Nephron progenitor cell (in vitro differentiated cells): ENCODE results near the gene ALOXE3.

Experiments used
- DNase-seq: peaks from one replicate; pipeline ENCODE4 v3.0.0; 2021
- H3K27ac Mint-ChIP-seq: 2 replicates; pipeline ENCODE4 v1.8.0; 2021; ENCODE audit warnings: mild to moderate bottlenecking, moderate library complexity, mixed read lengths
- H3K27me3 Mint-ChIP-seq: 2 replicates; pipeline ENCODE4 v1.8.0; 2021; ENCODE audit warnings: mild to moderate bottlenecking, low read depth, mixed read lengths; ENCODE audit not compliant: poor library complexity
- H3K36me3 Mint-ChIP-seq: 2 replicates; pipeline ENCODE4 v1.8.0; 2021; ENCODE audit warnings: low read depth, mixed read lengths
- H3K4me1 Mint-ChIP-seq: 2 replicates; pipeline ENCODE4 v1.8.0; 2021; ENCODE audit warnings: mixed read lengths
- H3K4me3 Mint-ChIP-seq: 2 replicates; pipeline ENCODE4 v1.8.0; 2021; ENCODE audit warnings: mild to moderate bottlenecking, moderate library complexity, mixed read lengths
- H3K9me3 Mint-ChIP-seq: 2 replicates; pipeline ENCODE4 v1.8.0; 2021; ENCODE audit warnings: mild to moderate bottlenecking, moderate library complexity, mixed read lengths
- CTCF ChIP-seq: fragments of 200-600 bp; sonication (generic); IDR thresholded peaks from 2 replicates; pipeline ENCODE4 v1.5.0; 2021; ENCODE audit warnings: antibody characterized with exemption

Gene ALOXE3

GRCh38 chr17:8055851-8056231 is 62.5 kb downstream of the ALOXE3 start:
- no peak for DNase-seq
- no peak overlapping the region for H3K27ac Mint-ChIP-seq
- H3K4me3 Mint-ChIP-seq = no peak overlapping the region
- no peak for TF ChIP-seq CTCF
- peaks cover 12% of the 10 kb centered on the region for H3K4me1 Mint-ChIP-seq
- H3K9me3 Mint-ChIP-seq = no peaks in the 10 kb centered on the region
- H3K27me3 Mint-ChIP-seq = peaks cover 48% of the 10 kb centered on the region
- H3K36me3 Mint-ChIP-seq = no peaks in the 10 kb centered on the region

GRCh38 chr17:8053600-8053999 is 64.7 kb downstream of the ALOXE3 start:
- no peaks in the 10 kb centered on the region for H3K9me3 Mint-ChIP-seq

GRCh38 chr17:8052256-8053252 is 65.8 kb downstream of the ALOXE3 start:
- Mint-ChIP-seq H3K4me3 (no peak overlapping the region), H3K36me3 (no peaks in the 10 kb centered on the region), H3K9me3 (no peaks in the 10 kb centered on the region), H3K27ac (no peak overlapping the region), H3K4me1 (peaks cover 17% of the 10 kb centered on the region), H3K27me3 (peaks cover 30% of the 10 kb centered on the region)
- no peak for DNase-seq
- no peak for TF ChIP-seq CTCF

More at GRCh38 chr17:8053600-8053999, 64.7 kb downstream of the ALOXE3 start:
- peaks cover 34% of the 10 kb centered on the region for H3K27me3 Mint-ChIP-seq
- TF ChIP-seq CTCF = no peak
- no peak overlapping the region for H3K4me3 Mint-ChIP-seq
- no peaks in the 10 kb centered on the region for H3K36me3 Mint-ChIP-seq
- H3K4me1 Mint-ChIP-seq = peaks cover 14% of the 10 kb centered on the region
- H3K27ac Mint-ChIP-seq = no peak overlapping the region
- DNase-seq = no peak

GRCh38 chr17:8051831-8052230 is 66.5 kb downstream of the ALOXE3 start:
- Mint-ChIP-seq H3K4me1 (peaks cover 10% of the 10 kb centered on the region), H3K27me3 (peaks cover 33% of the 10 kb centered on the region), H3K36me3 (no peaks in the 10 kb centered on the region), H3K27ac (no peak overlapping the region), H3K9me3 (no peaks in the 10 kb centered on the region), H3K4me3 (no peak overlapping the region)
- TF ChIP-seq CTCF = no peak
- DNase-seq = no peak

GRCh38 chr17:8048736-8049135 is 69.6 kb downstream of the ALOXE3 start:
- H3K27me3 Mint-ChIP-seq = peaks cover 39% of the 10 kb centered on the region
- no peak overlapping the region for H3K4me3 Mint-ChIP-seq
- H3K36me3 Mint-ChIP-seq = no peaks in the 10 kb centered on the region

More at GRCh38 chr17:8048736-8049135, 69.6 kb downstream of the ALOXE3 start:
- DNase-seq = no peak
- H3K9me3 Mint-ChIP-seq = no peaks in the 10 kb centered on the region
- H3K4me1 Mint-ChIP-seq = peaks cover 10% of the 10 kb centered on the region
- H3K27ac Mint-ChIP-seq = no peak overlapping the region
- no peak for TF ChIP-seq CTCF
